ENCODE data around the gene ATP6V0A1. TPM values are rescaled to one million over a fixed set of nuclear protein-coding genes. Genes with fewer than 3 reads are reported as not detected.

The ATP6V0A1 gene
- total RNA-seq, 4 donors from 2014 or later: 35.9 to 62.7 (median 47.5) TPM

- DNase-seq: peak; percentile 39
- H3K36me3 ChIP-seq: peaks cover 6 to 29% (median 9%) of the 10 kb centered on the region in 3 donors
- H3K9me3 ChIP-seq: no peaks in the 10 kb centered on the region
- H3K4me3 ChIP-seq: peak within 1 kb of the TSS; percentile 62 to 77 (median 72)
- intact Hi-C loops (cut with DNase I): no loop called here
- peaks cover 27 to 51% (median 29%) of the 10 kb centered on the region in 3 donors for H3K4me1 ChIP-seq
- no CpG with 5 or more reads among the region's 40 CpGs for WGBS, 2 donors
- peak in 3 of 4 donors; percentile 4 to 74 (median 72) for TF ChIP-seq POLR2A (IDR thresholded peaks at IDR 0.05)
- peak in 1 of 6 experiments; percentile 19 for TF ChIP-seq CTCF (IDR thresholded peaks at IDR 0.05)
- H3K27me3 ChIP-seq: no peaks in the 10 kb centered on the region
- peak within 1 kb of the TSS; percentile 88 to 98 (median 94) for H3K27ac ChIP-seq
Measured at GRCh38 chr17:42536048-42536371, 77.3 kb downstream of the ATP6V0A1 start, which contains the start of gene NAGLU. Gene NAGLU (plus strand): TSS chr17:42536241. CDS start chr17:42536273, 32 bp downstream.

GRCh38 chr17:42536372-42537155 is 77.9 kb downstream of the ATP6V0A1 start:
- intact Hi-C loops (cut with DNase I): no loop called here
- 0 to 5% methylated on average over 3 of the region's 65 CpGs for WGBS, 2 donors
- peaks cover 21 to 51% (median 23%) of the 10 kb centered on the region in 3 donors for H3K4me1 ChIP-seq
- no peaks in the 10 kb centered on the region for H3K27me3 ChIP-seq
- peak overlapping the region; percentile 62 to 77 (median 72) for H3K4me3 ChIP-seq
- peak in 2 of 6 experiments; percentile 17 to 26 for TF ChIP-seq CTCF (IDR thresholded peaks at IDR 0.05)
- TF ChIP-seq POLR2A (IDR thresholded peaks at IDR 0.05): no peak
- no peaks in the 10 kb centered on the region for H3K9me3 ChIP-seq
- peak overlapping the region; percentile 88 to 98 (median 94) for H3K27ac ChIP-seq
- H3K36me3 ChIP-seq: peaks cover 6 to 35% (median 9%) of the 10 kb centered on the region in 3 donors
- no peak for DNase-seq

GRCh38 chr17:42537156-42537805 is 78.6 kb downstream of the ATP6V0A1 start:
- DNase-seq: no peak
- Histone ChIP-seq H3K27ac (peak overlapping the region; percentile 88 to 98 (median 94)), H3K4me3 (peak overlapping the region; percentile 62 to 77 (median 72)), H3K4me1 (peaks cover 20 to 48% (median 21%) of the 10 kb centered on the region in 3 donors), H3K9me3 (no peaks in the 10 kb centered on the region), H3K36me3 (peaks cover 6 to 42% (median 13%) of the 10 kb centered on the region in 3 donors), H3K27me3 (no peaks in the 10 kb centered on the region)
- 96% methylated on average over 5 of the region's 31 CpGs for WGBS, 2 donors
- TF ChIP-seq CTCF (IDR thresholded peaks at IDR 0.05) (no peak), POLR2A (IDR thresholded peaks at IDR 0.05) (no peak)
- intact Hi-C loops (cut with DNase I): no loop called here

GRCh38 chr17:42537826-42538451 is 79.3 kb downstream of the ATP6V0A1 start:
- Histone ChIP-seq H3K27me3 (no peaks in the 10 kb centered on the region), H3K9me3 (no peaks in the 10 kb centered on the region), H3K27ac (peak overlapping the region in 1 of 4 donors; percentile 19), H3K4me3 (no peak overlapping the region), H3K4me1 (peaks cover 17 to 41% (median 20%) of the 10 kb centered on the region in 3 donors), H3K36me3 (peaks cover 6 to 49% (median 18%) of the 10 kb centered on the region in 3 donors)
- TF ChIP-seq CTCF (IDR thresholded peaks at IDR 0.05): no peak
- TF ChIP-seq POLR2A (IDR thresholded peaks at IDR 0.05): no peak
- intact Hi-C loops (cut with DNase I): no loop called here
- no peak for DNase-seq
- WGBS, 2 donors: 85 to 91% methylated on average over 3 to 4 of the region's 5 CpGs
